ENCODE results near the gene NOVA1. TPM values are rescaled to one million over a fixed set of nuclear protein-coding genes. Genes with fewer than 3 reads are reported as not detected.

Gene NOVA1
- total RNA-seq, 1 donor from 2014 or later: 62.7 TPM

DNA sequence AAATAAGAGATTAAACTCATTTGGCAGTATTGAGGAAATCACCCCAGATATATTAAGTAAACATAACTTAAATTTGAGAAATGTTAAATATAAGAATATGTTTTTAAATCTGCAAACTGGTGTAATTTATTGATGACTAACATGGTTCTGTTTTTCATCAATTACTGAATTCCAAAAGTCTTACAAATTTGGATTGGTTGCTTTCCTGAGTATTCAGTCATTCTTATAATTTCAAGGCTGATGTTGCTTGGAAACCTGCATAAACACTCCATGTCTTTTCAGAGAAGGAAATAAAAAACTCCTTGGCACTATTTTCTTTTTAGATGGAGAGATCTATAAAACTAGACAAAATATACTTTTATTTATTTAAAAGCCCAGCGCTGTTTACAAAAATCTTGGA is 71.7 kb downstream of the NOVA1 start:
- no peak for DNase-seq (ENCODE audit: low read depth, low spot score)
- H3K36me3 Mint-ChIP-seq (ENCODE audit: low read depth): peaks cover 25% of the 10 kb centered on the region
- no peak for TF ChIP-seq CTCF (conservative IDR thresholded peaks at IDR 0.05)
- no peaks in the 10 kb centered on the region for H3K27me3 Mint-ChIP-seq (ENCODE audit: low read depth)
- H3K9me3 Mint-ChIP-seq: peaks cover 8% of the 10 kb centered on the region
- H3K4me3 Mint-ChIP-seq: no peak overlapping the region
- peaks cover 13% of the 10 kb centered on the region for H3K4me1 Mint-ChIP-seq
- H3K27ac Mint-ChIP-seq (ENCODE audit: unreplicated experiment): no peak overlapping the region

DNA sequence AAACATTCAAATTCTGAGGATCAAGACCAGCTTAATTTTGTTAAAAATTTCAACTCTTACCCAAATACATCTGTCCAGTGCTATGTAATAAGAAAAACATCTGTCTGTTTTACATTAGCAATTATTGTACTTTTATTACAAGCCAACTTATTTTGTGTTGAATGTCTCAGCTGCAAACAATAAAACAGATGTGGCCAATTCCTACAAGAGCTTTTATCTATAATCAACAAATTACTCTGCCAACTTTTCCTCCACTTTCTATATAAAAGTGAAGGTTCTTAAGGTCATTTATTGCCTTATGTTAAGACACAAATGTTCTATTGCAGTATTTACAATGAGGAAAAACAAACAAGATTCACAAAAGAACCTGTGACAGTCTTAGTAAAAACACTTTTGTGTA is 72.7 kb downstream of the NOVA1 start:
- DNase-seq (ENCODE audit: low read depth, low spot score): no peak
- peaks cover 9% of the 10 kb centered on the region for H3K4me1 Mint-ChIP-seq
- peaks cover 5% of the 10 kb centered on the region for H3K9me3 Mint-ChIP-seq
- H3K27me3 Mint-ChIP-seq (ENCODE audit: low read depth): no peaks in the 10 kb centered on the region
- TF ChIP-seq CTCF (conservative IDR thresholded peaks at IDR 0.05): no peak
- no peak overlapping the region for H3K4me3 Mint-ChIP-seq
- no peak overlapping the region for H3K27ac Mint-ChIP-seq (ENCODE audit: unreplicated experiment)
- peaks cover 23% of the 10 kb centered on the region for H3K36me3 Mint-ChIP-seq (ENCODE audit: low read depth)

GRCh38 chr14:26522967-26523366 is 74.9 kb downstream of the NOVA1 start:
- peaks cover 9% of the 10 kb centered on the region for H3K4me1 Mint-ChIP-seq
- H3K27ac Mint-ChIP-seq (ENCODE audit: unreplicated experiment): no peak overlapping the region

GRCh38 chr14:26517771-26518170 is 80.1 kb downstream of the NOVA1 start:
- no peaks in the 10 kb centered on the region for H3K9me3 Mint-ChIP-seq
- no peak for DNase-seq (ENCODE audit: low read depth, low spot score)
- peaks cover 4% of the 10 kb centered on the region for H3K36me3 Mint-ChIP-seq (ENCODE audit: low read depth)
- H3K27ac Mint-ChIP-seq (ENCODE audit: unreplicated experiment): no peak overlapping the region
- no peaks in the 10 kb centered on the region for H3K27me3 Mint-ChIP-seq (ENCODE audit: low read depth)
- H3K4me3 Mint-ChIP-seq: no peak overlapping the region
- TF ChIP-seq CTCF (conservative IDR thresholded peaks at IDR 0.05): no peak
- peaks cover 8% of the 10 kb centered on the region for H3K4me1 Mint-ChIP-seq

More at GRCh38 chr14:26522967-26523366, 74.9 kb downstream of the NOVA1 start:
- peaks cover 2% of the 10 kb centered on the region for H3K9me3 Mint-ChIP-seq
- no peak for TF ChIP-seq CTCF (conservative IDR thresholded peaks at IDR 0.05)
- H3K4me3 Mint-ChIP-seq: no peak overlapping the region
- no peaks in the 10 kb centered on the region for H3K27me3 Mint-ChIP-seq (ENCODE audit: low read depth)
- peaks cover 9% of the 10 kb centered on the region for H3K36me3 Mint-ChIP-seq (ENCODE audit: low read depth)
- no peak for DNase-seq (ENCODE audit: low read depth, low spot score)

- H3K27ac Mint-ChIP-seq (ENCODE audit: unreplicated experiment): no peak overlapping the region
Observed at GRCh38 chr14:26500028-26500427, 97.8 kb downstream of the NOVA1 start.

More at GRCh38 chr14:26500028-26500427, 97.8 kb downstream of the NOVA1 start:
- H3K36me3 Mint-ChIP-seq (ENCODE audit: low read depth): peaks cover 9% of the 10 kb centered on the region
- no peaks in the 10 kb centered on the region for H3K27me3 Mint-ChIP-seq (ENCODE audit: low read depth)
- no peak for DNase-seq (ENCODE audit: low read depth, low spot score)
- no peak for TF ChIP-seq CTCF (conservative IDR thresholded peaks at IDR 0.05)
- H3K4me1 Mint-ChIP-seq: peaks cover 6% of the 10 kb centered on the region
- peaks cover 4% of the 10 kb centered on the region for H3K9me3 Mint-ChIP-seq
- no peak overlapping the region for H3K4me3 Mint-ChIP-seq

Measured in neural crest cell (in vitro differentiated cells).